T-helper 1 cell treated with Interleukin-12 subunit alpha and Interleukin-12 subunit beta and Interleukin-4 antibody, amounts not matched to agents 30 μg/mL and 1 μg/mL, for 36 hours (primary cell): ENCODE measurements around the gene MCF2L2.
"Not testable (repeated sequence)": the region's sequence is repeated elsewhere in the genome, so short reads cannot be mapped to it uniquely, and the experiment has no call there.

Source experiments
- H3K27ac Mint-ChIP-seq: one replicate; pipeline ENCODE4 v1.8.0; 2021; ENCODE audit warnings: mild to moderate bottlenecking, mixed read lengths
- H3K27me3 Mint-ChIP-seq: one replicate; pipeline ENCODE4 v1.8.0; 2021; ENCODE audit warnings: low read depth, mixed read lengths
- H3K36me3 Mint-ChIP-seq: one replicate; pipeline ENCODE4 v1.8.0; 2021; ENCODE audit warnings: low read depth, mixed read lengths
- H3K4me1 Mint-ChIP-seq: one replicate; pipeline ENCODE4 v1.8.0; 2021; ENCODE audit warnings: low read depth, mixed read lengths
- H3K4me3 Mint-ChIP-seq: one replicate; pipeline ENCODE4 v1.8.0; 2021; ENCODE audit warnings: mild to moderate bottlenecking, moderate library complexity, mixed read lengths
- H3K9me3 Mint-ChIP-seq: one replicate; pipeline ENCODE4 v1.8.0; 2021; ENCODE audit warnings: mixed read lengths

Gene MCF2L2

DNA sequence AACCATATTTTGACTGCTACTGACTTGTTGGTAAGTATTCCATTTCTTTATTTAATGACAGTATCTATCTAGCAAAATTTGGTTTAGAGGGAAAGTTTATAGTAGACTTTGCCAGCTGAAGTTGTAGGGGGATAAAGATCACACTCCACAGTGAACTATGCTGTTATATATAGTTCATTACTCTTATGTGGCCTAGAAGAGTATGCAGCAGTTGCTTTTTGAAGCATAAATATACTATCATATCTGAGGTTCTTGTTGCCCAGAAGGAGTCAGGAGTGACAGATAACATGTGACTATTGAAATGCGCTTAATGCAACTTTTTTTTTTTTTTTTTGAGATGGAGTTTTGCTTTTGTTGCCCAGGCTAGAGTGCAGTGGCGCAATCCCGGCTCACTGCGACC is 25.6 kb upstream of the MCF2L2 start:
- Mint-ChIP-seq H3K27ac (no peak overlapping the region), H3K27me3 (no peaks in the 10 kb centered on the region), H3K4me1 (peaks cover 3% of the 10 kb centered on the region), H3K4me3 (no peak overlapping the region), H3K36me3 (peaks cover 17% of the 10 kb centered on the region), H3K9me3 (no peaks in the 10 kb centered on the region)

DNA sequence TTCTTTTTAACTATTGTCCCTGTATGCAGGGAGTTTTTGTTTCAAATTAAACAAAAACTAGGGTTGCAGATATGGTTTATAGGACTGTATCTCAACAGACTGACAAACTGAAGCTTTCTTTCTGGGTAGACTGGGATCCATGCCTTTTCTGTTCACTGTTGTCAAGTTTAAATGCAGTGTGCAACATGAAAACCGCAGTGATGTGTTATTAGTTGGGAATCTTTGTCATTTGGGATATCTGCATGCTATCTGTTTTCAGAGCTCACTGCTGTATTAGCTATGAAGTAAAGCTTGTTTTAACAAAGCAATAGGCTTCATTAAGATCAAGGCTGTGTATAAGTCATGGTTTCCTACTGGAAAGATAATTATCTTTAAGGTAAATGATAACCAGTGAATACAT is 21.4 kb upstream of the MCF2L2 start:
- Mint-ChIP-seq H3K4me1 (peaks cover 18% of the 10 kb centered on the region), H3K36me3 (peaks cover 8% of the 10 kb centered on the region), H3K4me3 (peak overlapping the region; percentile 13), H3K27ac (no peak overlapping the region), H3K27me3 (peaks cover under 1% of the 10 kb centered on the region), H3K9me3 (peaks cover under 1% of the 10 kb centered on the region)

DNA sequence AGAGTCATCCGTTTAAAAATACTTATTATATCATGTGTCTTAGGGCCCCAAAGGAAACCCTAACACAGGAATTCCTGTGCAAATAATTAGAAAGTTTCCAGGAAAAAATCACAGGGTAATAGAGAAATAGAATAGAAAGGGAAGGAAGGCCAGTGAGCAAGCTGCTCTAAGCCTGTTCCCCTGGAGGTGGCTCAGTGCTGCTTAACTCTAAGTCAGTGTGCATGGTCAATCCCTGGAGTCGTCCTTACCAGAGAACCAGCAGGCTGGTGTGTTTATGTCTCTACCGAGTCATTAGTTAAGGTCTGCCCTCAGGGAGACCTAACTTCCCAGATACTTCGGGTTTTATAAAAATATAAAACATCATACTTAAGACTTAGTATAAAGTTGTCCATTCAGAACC is 21.0 kb upstream of the MCF2L2 start:
- peaks cover 18% of the 10 kb centered on the region for H3K4me1 Mint-ChIP-seq
- peaks cover 10% of the 10 kb centered on the region for H3K36me3 Mint-ChIP-seq
- H3K9me3 Mint-ChIP-seq: peaks cover 4% of the 10 kb centered on the region
- H3K4me3 Mint-ChIP-seq: no peak overlapping the region
- no peak overlapping the region for H3K27ac Mint-ChIP-seq
- peaks cover 3% of the 10 kb centered on the region for H3K27me3 Mint-ChIP-seq

DNA sequence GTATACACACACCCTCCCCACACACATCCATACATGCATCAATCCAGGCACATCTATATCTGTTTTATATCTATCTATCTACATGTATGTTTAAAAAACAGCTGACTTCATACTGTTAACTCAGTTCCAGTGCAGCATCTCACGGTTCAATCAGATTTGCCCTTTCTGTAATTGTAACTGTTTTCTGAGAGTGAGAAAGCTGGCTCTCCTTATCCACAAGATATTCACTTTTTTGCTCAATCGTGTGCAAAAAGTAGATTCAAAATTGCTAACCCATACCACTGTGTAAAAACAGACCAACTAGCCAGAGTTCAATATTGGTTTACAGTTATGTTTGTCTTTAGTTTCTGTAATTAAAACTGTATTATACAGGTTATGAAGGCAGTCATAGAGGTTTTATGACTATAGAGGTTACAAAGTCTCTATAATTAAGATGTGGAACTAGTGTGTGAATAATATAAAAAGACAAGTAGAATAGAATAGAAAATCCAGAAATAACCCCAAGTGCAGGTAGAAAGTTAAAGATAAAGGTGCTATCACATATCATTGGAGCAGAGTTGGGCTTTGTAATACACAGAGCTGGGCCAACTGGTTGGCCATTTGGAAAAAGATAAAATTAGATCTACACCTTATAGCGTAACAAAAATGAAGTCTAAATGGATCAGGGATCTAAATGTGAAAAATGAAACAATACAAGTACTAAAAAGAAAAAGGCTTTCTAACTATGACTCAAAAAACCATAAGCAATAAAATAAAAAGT is 20.1 kb upstream of the MCF2L2 start:
- Mint-ChIP-seq H3K4me1 (peaks cover 18% of the 10 kb centered on the region), H3K4me3 (peak overlapping the region; percentile 93), H3K27ac (no peak overlapping the region), H3K27me3 (peaks cover 7% of the 10 kb centered on the region), H3K36me3 (peaks cover 5% of the 10 kb centered on the region), H3K9me3 (peaks cover 13% of the 10 kb centered on the region)

DNA sequence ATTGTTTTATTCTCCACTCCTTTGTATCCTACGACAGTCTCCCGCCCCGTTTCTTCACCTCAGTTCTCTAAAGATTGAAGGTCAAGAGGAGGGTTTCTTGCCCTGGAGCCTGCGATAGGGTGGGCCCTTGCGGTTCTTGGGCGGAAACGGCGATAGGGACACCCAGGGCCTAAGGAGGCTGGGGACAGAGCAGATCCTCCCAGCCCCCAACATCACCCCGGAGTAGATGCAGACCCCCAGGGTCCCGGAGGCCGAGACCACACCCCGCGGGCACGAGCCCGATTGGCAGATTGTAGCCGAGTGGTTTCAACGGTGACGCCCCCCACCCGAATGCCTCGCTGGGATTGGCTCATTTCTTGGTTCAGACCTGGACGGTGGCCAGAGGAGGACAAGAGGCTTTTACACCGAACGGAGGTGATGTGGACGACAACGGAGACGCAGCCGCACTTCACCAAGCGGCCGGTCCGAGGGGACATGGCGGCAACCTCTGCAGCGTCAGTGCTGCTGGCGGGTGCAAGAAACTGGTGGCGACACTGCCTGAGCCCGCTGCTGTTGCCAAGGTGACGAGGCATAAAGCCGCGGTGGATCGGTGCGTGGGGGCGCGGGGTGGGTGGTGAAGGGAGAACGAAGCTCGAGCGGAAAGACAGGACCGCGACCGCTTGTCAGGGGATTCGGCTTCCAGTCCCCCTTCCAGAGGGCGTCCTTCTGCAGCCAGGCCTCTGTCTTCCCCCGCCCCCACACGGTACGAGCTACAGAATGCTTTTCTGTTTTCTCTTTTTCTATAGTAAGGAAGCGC is 19.0 kb upstream of the MCF2L2 start:
- H3K4me1 Mint-ChIP-seq: peaks cover 18% of the 10 kb centered on the region
- H3K4me3 Mint-ChIP-seq: peak overlapping the region; percentile 93
- H3K36me3 Mint-ChIP-seq: peaks cover 11% of the 10 kb centered on the region
- H3K27me3 Mint-ChIP-seq: peaks cover 17% of the 10 kb centered on the region
- H3K27ac Mint-ChIP-seq: peak overlapping the region; percentile 86
- H3K9me3 Mint-ChIP-seq: peaks cover 24% of the 10 kb centered on the region

DNA sequence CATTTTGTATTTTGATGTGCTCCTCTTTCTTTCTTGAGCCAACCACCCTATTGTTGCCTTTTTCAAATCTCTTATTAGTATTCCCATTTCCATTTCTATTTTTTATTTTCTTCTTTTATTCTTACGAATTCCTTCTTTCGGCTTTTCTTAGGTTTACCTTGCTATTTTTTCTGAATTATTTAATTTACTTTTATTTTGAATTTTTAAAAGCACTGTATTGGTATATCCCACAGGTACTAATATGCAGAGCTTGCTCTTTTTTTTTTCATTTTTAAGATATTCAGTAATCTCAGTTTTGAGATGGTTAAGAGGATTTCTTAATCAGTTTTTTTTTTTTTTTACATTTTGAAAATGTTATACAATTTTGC is 18.4 kb upstream of the MCF2L2 start:
- H3K36me3 Mint-ChIP-seq: peaks cover 7% of the 10 kb centered on the region
- peaks cover 30% of the 10 kb centered on the region for H3K9me3 Mint-ChIP-seq
- H3K27me3 Mint-ChIP-seq: peaks cover 17% of the 10 kb centered on the region
- peak overlapping the region; percentile 93 for H3K4me3 Mint-ChIP-seq
- H3K4me1 Mint-ChIP-seq: peaks cover 18% of the 10 kb centered on the region
- H3K27ac Mint-ChIP-seq: peak overlapping the region; percentile 86

DNA sequence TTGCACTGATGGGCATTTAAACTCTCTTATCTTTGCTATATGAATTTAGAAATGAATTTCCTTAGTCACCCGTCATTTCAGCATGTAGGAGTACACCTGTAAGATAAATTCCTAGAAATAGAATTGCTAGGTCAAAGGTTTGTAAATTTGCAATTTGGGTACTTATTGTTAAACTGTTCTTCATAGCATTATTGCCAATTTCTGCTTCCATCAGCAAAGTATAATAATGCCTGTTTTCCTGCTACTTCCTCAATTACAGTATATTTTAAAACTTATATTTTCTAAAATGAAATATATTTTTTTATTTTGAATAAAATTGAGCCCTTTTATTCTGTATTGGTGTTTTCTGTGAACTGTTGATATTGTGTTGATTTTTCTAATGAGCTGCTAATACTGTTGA is 16.3 kb upstream of the MCF2L2 start:
- H3K27ac Mint-ChIP-seq: no peak overlapping the region
- H3K4me1 Mint-ChIP-seq: peaks cover 20% of the 10 kb centered on the region
- no peak overlapping the region for H3K4me3 Mint-ChIP-seq
- H3K9me3 Mint-ChIP-seq: peaks cover 31% of the 10 kb centered on the region
- peaks cover 7% of the 10 kb centered on the region for H3K36me3 Mint-ChIP-seq
- H3K27me3 Mint-ChIP-seq: peaks cover 17% of the 10 kb centered on the region

DNA sequence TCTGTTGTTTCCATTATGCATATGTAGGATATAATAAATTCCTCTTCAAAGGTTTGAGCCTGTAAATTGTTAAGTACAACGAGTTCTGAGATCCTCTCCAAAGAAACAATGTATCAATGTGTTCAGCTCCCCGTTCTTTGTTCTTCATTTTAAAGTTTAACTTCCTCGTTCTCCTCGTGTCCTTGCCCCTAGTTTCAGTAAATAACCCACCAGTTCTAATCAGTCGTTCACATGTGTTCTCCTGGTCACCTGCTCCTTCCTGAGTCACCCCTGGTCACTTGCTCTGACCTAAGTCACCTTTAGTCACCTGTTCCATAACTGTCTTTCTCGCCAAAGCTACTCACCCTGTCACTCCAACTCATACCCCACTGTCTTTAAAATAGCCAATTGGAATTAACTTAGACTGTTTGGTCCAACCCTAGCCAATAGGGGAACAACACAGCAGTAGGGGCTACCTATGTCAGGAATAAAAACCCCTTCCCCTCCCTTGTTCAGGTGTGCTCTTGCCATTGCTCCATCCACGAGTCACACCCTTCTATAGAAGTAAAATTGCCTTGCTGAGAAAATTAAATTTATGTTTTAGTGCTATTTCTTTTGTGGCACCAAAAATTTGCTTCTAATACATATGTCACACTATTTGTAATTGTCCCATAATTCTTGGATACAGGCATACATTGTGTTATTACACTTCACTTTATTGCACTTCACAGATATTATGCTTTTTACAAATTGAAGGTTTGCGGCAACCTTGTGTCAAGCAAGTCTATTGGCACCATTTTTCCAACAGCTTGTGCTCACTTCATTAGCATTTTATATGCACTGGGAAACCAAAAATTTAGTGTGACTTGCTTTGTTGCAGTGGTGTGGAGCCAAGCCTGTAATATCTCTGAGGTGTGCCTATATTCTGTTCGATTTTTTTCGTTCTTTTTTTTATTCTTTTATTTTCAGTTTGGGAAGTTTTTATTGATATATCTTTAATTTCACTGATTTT is 15.3 kb upstream of the MCF2L2 start:
- H3K27ac Mint-ChIP-seq: no peak overlapping the region

DNA sequence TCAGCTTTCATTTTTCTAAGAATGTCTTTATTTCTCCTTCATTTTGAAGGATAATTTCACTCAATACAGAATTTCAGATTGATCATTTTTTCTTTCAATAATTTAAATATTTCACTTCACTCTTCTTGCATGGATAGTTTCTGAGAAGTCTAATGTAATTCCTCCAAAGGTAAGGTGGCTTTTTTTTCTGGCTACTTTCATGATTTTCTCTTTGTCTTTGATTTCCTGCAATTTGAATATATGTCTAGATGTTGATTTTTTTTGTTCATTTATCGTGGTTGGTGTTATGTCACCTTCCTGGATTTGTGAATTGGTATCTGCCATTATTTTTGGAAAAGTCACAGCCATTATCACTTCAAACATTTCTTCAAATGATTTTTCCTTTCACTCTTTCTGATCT is 14.6 kb upstream of the MCF2L2 start:
- Mint-ChIP-seq H3K4me3 (no peak overlapping the region), H3K27ac (no peak overlapping the region), H3K4me1 (peaks cover 18% of the 10 kb centered on the region), H3K36me3 (peaks cover 7% of the 10 kb centered on the region), H3K9me3 (peaks cover 31% of the 10 kb centered on the region), H3K27me3 (peaks cover 17% of the 10 kb centered on the region)

More for the DNA sequence above, 15.3 kb upstream of the MCF2L2 start:
- peaks cover 7% of the 10 kb centered on the region for H3K36me3 Mint-ChIP-seq
- no peak overlapping the region for H3K4me3 Mint-ChIP-seq
- peaks cover 17% of the 10 kb centered on the region for H3K27me3 Mint-ChIP-seq
- peaks cover 31% of the 10 kb centered on the region for H3K9me3 Mint-ChIP-seq
- peaks cover 20% of the 10 kb centered on the region for H3K4me1 Mint-ChIP-seq

DNA sequence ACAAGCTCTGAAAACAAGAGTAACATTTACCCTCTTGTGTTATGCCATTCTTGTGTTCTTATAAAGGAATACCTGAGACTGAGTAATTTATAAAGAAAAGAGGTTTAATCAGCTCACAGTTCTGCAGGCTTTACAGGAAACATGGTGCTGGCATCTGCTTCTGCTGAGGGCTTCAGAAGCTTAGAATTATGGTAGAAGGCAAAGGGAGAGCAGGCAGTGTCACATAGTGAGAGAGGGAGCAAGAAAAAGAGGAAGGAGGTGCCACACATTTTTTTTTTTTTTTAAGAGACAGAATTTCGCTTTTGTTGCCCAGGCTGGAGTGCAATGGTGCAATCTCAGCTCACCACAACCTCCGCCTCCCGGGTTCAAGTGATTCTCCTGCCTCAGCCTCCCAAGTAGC is 12.1 kb upstream of the MCF2L2 start:
- H3K36me3 Mint-ChIP-seq, H3K4me3 Mint-ChIP-seq, H3K27ac Mint-ChIP-seq: not testable (repeated sequence)
- Mint-ChIP-seq H3K4me1 (peaks cover 29% of the 10 kb centered on the region), H3K9me3 (peaks cover 31% of the 10 kb centered on the region), H3K27me3 (peaks cover 17% of the 10 kb centered on the region)

DNA sequence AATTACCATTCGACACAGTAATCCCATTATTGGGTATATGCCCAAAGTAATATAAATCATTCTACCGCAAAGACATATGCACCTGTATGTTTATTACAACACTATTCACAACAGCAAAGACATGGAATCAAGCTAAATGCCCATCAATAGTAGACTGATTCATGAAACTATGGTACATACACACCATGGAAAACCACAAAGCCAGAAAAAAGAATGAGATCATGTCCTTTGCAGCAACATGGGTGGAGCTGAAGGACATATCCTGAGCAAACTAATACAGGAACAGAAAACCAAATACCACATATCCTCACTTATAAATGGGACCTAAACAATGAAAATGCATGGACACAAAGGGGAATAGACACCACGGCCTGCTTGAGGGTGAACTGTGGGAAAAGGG is 11.1 kb upstream of the MCF2L2 start:
- Mint-ChIP-seq H3K27ac (no peak overlapping the region), H3K27me3 (peaks cover 14% of the 10 kb centered on the region), H3K4me1 (peaks cover 30% of the 10 kb centered on the region), H3K9me3 (peaks cover 28% of the 10 kb centered on the region), H3K4me3 (no peak overlapping the region), H3K36me3 (peaks cover 6% of the 10 kb centered on the region)

DNA sequence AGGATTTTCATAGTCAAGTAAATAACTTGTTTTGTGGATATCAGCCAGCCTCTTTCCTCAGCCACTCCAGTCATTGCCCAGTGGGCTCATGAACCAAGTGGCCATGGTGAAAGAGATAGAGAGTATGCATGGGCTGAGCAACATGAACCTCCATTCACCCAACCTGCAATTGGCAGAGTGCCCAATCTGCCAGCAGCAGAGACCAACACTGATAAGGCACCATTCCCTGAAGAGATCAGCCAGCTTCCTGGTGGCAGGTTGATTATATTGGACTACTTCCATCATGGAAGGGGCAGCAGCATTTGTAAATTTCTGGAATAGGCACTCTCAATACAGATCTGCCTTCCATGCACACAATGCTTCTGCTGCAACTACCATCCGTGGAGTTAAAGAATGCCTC is 10.3 kb upstream of the MCF2L2 start:
- H3K27ac Mint-ChIP-seq: no peak overlapping the region
- H3K27me3 Mint-ChIP-seq: peaks cover 12% of the 10 kb centered on the region
- H3K4me3 Mint-ChIP-seq: no peak overlapping the region
- peaks cover 6% of the 10 kb centered on the region for H3K36me3 Mint-ChIP-seq
- H3K9me3 Mint-ChIP-seq: peaks cover 20% of the 10 kb centered on the region
- peaks cover 31% of the 10 kb centered on the region for H3K4me1 Mint-ChIP-seq

DNA sequence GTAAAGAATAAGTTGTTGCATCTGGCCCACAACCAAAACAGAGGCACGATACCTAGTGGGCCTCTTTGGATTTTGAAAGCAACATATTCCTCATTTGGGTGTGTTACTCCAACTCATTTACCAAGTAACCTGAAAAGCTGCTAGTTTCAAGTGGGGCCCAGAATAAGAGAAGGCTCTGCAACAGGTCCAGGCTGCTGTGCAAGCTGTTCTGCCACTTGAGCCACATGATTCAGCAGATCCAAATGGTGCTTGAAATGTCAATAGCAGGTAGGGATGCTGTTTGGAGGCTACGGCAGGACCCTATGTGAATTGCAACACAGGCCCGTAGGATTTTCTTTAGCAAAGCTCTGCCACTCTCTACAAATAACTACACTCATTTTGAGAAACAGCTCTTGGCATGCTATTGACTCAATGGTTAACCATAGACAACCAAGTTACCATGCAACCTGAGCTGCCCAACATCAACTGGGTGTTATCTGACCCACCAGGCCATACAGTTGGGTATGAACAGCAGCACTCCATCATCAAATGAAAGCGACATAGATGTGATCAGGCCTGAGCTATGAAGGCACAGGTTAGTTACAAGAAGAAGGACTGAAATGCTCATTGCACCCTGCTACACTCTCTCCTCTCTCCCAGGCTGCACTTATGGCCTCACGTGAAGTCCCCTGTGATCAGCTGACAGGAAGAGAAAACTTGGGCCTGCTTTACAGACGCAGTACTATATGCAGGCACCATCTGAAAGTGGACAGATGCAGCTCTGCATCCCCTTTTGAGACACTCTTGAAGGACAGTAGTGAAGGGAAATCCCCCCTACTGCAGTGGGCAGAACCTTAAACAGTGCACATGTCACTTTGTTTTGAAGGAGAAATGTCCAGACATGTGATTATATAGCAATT is 9.5 kb upstream of the MCF2L2 start:
- Mint-ChIP-seq H3K9me3 (peaks cover 12% of the 10 kb centered on the region), H3K36me3 (no peaks in the 10 kb centered on the region), H3K27ac (peak overlapping the region; percentile 49), H3K4me3 (no peak overlapping the region), H3K4me1 (peaks cover 35% of the 10 kb centered on the region), H3K27me3 (peaks cover 4% of the 10 kb centered on the region)
